Stimulated activated CD4-positive, alpha-beta T cell treated with anti-CD3 and anti-CD28 coated beads, TNF-alpha, amount 100 ng/mL, for 1 hour (primary cell): ENCODE measurements around the gene TSTD2.

Source experiments
- DNase-seq, 3 donors: peaks; one replicate each; pipeline ENCODE4 v3.0.0-alpha.2; 2020; ENCODE audit warnings: low read depth in 3 of 3, low spot score in 1 of 3

The TSTD2 gene

DNA sequence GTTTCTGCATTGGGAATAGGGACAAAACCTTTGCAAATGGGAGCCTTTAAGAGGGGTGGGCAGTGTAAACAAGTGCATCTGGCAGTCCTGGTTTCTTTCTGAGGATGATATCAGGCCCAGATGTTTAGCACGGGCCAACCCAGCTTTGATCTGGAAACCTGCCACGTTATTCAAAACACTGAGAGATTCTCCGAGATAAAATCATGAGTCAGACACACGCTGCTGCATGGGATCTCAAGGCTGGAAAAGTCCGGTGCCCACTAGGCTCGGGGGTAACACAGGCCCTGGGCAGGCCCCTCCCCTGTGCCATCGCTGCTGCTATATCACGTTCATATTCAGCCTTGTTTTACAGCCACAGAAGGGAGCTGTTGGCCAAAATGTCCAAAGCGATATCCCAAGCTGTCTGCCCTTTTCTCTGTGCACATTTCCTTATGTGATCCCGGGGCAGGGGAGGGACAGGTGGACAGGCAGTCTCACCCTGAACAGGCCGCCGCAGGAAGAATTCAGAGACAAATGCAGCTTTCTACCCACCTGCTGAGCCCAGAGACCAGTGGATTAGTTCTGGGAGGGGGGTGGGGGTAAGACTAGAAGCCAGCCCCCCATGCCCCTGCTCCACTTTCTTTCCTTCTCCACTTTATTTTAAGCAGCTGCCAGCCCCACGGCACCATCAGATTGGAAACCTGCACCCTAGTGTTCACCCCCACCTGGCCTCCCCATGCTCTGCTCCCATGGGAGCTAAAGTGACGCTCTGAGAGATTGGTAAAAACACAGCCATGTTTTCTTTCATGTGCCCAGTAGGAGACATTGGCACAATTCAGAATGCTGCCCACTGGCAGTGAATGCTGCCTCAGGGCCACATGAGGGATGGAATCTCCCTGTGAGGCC lies 68.6 kb downstream of the TSTD2 start:
- DNase-seq = no peak

DNA sequence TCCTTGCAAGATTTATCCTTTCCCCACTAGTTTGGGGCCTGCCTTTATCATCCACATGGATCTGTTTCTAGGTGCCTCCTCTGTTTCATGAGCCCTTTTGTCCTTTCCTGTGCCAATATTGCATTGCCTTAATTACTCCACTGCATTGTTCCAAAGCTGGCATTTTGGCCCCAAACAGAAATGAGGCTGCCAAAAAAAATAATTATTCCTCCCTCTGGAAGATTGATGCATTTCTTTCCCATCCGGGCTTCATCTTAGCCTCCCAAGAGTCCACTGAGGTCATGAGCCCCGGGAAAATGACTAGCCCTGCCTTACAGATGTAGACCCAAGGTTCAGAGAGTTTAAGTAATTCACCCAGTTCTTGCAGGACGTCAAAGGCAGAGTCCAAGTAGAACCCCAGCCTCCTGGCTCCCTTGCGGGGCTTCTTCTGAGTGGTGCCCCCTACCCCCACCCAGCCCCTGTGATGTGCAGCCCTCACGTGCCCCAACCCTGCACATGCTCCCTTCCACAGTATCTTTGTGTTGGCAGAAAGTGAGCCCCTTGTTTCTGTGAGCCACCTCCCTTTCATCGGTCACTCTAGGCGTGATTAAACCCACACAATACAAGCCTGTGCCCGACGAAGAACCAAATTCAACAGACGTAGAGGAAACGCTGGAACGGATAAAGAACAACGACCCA lies 69.6 kb downstream of the TSTD2 start:
- no peak for DNase-seq

DNA sequence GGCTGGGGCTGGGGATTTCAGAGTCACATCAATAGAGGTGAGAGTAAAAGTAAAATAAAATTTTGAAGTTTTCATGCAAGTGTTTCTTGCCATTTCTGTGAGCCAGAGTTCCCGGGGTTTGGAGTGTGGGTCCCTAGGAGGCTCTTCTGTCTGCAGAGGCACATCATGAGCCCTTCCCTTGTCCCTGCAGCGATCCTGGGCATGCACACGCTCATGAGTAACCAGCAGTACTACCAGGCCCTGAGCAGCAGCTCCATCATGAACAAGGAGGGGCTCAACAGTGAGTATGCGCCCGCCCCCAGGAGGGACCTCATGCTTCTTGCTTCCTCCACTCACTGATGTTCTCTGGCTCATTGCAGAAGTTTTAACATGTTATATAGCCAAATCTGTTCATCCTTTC lies 70.6 kb downstream of the TSTD2 start:
- DNase-seq = no peak

DNA sequence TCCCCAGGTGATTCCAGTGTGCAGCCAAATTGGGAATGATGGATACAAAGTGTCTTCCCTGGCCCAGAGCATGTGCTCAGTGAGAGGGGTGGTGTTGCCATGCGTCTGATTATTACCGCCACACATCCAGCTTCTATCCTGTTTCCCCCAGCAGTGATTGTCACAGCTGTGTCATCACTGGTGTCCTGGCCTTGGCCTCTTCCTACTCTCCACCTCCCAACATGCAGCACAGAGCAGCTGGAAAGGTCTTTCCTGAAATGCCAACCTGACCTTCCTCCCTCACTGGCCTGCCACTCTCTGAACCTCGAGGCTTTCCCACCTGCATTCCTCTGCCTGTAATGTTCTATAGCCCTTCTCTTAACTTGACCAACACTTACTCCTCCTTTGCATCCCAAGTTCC lies 71.7 kb downstream of the TSTD2 start:
- no peak for DNase-seq

DNA sequence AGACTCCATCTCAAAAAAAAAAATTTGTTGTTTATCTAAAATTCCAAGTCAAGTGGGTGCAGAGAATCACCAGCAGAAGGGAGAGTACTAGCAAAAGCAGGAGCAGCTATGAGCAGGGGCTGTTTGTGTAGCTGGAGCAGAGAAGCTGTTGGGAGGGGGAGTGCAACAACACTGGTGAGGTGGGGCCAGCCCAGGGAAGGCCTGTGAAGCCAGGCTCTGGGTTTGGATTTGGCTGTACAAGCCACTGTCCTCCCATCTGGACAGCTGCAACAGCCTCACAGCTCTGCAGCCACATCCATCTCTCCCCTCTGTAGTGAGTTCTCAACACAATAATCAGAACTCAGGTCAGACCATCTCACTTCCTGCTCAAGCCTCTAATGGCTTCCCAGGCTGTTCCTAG lies 72.3 kb downstream of the TSTD2 start:
- DNase-seq = no peak

DNA sequence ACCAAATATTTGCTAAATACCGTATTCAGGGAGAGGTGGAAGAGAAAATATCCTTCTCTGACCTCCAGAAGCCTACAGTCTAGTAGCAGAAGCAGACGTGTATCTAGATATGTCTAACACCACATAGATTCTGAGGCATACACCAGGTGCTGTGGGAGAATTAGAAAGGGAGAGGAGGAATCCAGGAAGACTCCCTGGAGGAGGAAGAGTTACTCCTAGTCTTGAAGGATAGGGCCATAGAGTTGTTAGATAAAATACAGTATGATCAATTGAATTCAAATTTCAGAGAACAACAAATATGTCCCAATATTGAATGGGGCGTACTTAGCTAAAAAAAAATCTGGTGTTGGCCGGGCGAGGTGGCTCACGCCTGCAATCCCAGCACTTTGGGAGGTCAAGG lies 73.0 kb downstream of the TSTD2 start:
- DNase-seq = no peak

DNA sequence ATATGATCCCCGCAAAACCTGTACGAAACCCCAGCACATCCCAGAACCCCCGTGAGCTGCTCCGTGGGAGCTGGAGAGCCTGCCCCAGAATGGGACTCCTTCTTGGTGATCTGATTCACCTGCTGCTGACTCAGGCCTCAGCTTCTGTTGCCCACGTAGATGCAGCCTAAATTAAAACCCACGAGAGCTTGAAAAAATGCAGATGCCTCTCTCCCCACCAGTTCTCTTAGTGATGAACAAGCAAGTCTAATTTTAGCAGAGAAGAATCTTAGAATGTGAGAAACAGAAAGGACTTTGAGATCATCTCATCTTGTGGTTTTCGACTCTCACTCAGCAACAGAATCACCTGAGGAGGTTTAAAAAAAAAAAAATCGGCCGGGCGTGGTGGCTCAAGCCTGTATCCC lies 74.1 kb downstream of the TSTD2 start:
- DNase-seq = no peak

DNA sequence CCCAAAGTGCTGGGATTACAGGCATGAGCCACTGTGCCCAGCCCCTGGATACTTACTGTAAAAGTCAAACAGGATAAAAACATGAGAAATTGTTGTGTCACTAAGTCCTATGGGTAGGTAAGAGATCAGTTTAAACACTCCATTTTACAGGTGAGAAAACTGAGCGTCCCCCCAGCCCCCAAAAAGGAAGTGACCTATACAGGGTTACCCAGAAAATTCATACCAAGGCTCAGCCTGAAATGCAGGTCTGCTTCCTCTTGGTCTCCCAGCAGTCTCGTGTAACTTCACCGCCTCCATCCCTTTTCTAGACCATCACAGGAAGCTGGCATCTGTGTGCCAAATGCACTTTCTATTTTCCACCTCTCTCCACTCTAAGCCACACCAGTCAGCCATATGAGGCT lies 74.5 kb downstream of the TSTD2 start:
- no peak for DNase-seq

DNA sequence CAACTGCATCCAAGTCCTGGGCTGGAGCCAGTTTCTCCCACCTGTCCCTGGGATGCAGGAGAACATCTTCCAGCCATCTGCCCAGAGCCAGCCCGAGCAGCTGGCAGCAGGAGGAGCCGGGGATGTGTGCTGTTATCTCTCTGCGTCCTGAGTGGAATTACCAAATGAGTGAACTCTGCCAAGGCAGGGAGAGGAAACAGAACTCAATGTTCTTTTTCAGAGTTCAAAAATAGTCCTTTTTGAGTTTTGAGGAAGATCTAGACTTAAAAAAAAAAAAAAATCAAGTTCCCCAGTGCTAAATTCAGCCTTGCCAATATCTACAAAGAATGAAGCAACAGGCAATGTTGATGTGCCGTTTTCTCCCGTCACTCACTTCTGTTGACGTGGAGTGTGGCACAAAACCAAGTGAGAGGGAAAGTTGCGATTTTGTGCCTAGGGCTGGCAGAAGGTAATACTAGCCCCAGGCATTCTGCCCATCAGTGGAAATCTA lies 75.5 kb downstream of the TSTD2 start:
- DNase-seq = no peak

DNA sequence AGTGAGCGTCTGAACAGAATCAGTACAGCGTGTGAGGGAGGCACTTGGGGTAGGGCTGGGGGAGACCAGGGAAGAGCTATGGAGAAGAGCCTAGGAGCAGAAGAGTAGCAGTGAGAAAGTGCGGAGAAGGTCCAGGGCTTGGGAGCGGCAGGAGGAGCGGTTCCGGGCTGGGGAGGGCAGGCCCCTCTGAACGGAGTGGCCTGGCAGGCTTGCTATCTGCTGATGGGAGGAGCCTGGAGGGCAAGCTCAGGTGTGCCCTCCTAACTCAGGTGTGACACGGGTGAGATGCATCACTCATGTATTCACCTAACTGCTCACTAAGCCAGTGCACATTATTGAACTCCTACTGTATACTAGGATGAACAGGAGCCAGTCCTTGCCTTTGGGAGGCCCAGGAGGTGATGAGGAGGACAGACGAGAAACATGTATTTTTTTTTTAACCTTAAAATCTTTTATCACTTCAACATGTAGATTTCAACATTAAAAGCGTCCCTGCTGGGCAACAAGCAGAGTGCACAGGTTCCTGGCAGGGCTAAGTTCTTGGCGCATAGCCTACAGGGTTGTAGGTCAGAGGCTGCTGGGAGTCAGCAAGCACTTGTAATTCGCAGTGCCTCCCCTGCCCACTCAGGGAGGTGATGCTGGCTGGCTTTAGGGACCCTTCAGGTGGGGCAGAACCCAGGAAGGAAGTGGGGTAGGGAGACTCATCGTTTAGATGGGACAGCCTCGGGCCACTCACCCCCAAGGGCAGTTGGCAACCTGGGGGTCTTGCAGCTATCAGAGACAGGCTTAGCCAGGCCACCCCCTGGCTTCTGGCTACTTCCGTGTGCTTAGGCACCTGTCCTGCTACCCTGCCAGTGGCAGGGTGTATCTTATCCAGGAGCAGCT lies 76.2 kb downstream of the TSTD2 start:
- no peak for DNase-seq

DNA sequence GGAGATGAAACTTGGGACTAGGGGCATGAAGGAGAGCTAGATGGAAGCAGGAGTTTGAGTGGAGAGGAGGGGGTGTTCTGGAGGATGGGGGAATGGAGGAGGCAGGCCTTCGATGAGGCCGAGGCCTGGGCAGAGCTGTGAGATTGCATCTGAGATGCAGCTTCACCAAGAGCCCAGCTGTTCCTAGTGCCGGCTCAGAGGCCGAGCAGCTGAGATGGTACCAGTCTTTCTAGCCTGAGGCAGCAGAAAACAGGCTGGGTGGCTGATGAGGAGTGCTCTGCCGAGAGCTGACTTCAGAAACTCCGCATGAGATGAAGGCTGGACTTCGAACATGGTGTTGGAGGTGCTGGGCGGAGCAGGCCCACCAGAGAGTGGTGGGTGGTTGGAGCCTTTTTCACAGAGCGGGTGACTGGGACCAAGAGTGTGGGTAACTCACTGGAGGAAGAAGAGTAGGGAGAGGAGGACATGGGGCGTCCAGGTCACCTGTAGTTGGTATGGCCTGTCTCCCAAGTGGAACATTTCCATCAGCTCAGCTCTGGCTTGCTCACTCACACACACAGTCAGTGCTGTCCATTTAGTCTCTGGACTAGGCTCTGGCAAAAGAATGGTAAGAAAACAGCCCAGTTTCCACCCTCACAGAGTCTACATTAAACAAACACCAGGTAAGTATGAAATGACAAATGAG lies 77.0 kb downstream of the TSTD2 start:
- no peak for DNase-seq

DNA sequence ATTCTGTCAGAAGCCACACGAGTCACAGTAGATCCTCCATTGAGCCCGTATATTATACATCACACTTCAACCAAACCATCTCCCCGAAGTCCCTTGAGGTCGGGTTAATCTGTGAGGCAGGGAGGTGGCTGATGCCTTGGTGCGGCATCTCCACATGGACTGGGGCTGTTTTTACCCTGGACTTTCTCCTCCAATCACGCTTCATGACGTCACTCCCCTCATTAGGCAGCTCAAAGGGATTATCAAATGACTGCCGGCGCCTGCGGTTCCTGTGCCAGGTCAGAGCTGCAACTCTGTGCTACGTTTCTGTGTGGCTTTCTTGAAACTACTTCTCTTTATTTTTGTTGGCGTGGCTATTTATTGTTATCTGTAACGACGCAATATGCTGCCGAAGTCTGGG lies 78.0 kb downstream of the TSTD2 start:
- DNase-seq = no peak

DNA sequence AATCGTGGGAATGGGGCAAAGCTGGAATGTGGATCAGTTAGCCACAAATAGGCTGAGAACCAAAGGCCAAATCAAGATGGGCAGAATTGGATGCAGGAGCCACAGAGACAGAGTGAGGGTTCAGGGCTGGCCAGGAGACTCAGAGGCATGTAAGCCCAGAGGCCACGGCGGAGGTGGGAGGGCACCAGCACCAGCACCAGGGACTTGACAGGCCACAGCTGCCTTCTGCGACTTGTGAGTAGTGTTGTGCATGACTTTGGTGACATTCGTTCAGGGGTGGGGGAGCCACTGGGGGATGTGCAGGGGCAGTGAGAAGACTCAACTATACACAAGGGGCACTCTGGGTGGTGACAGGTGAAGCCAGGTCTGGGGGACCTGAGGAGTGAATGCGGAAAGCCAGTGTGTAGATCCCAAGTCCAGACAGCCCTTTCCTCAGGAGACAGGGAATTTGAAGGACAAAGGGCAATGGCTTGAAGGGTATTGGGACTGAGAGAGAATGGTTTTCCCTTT lies 78.5 kb downstream of the TSTD2 start:
- DNase-seq = no peak

DNA sequence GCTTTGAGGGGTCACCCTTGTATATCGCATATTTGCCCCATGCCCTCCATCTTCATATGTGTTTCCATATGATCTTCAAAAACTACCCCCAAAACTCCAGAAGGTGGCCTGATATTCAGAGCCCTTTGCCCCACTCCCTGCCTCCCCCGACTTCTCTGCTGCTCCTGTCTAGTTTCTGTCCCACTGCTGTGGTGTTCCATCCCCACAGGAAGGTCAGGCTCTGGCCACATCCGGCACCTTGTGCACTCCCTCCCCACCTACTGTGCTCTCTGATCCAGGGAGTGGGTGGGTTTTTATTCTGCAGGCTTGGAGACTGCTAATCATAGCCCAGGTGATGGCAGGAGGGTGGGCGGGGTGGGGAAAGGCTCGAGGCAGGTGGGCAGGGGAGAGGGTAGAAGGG lies 79.3 kb downstream of the TSTD2 start:
- DNase-seq = no peak

DNA sequence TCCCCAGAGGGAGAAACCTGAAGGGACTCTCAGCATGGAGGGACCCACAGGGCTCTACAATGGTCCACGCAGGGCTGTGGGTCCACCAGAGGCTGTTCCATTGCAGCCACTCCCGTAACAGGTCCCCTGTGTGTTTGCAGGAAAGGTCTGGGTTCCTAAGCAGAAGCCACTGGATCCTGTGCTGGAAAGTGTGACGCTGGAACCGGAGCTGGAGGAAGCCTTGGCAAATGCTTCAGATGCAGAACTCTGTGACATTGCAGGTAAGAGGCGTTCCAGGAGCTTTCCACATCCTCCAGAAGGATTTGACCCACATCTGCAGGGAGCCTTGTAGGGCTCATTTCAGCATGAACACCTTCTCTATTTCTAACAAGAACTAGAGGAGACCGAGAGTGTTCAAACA lies 80.0 kb downstream of the TSTD2 start:
- DNase-seq = no peak

DNA sequence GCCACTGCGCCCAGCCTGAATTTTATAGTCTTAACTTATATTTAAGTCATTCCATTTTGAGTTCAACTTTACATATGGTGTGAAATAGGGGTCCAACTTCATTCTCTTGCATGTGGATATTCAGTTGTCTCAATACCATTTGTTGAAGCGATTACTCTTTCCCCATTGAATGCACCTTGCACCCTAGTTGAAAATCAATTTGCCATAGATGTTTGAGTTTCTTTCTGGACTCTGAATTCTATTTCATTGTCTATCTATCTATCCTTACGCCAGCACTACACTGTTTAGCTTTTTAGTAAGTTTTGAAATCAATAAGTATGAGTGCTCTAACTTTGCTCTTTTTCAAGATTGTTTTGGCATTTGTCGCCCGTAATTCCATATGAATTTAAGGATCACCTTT lies 81.9 kb downstream of the TSTD2 start:
- no peak for DNase-seq

DNA sequence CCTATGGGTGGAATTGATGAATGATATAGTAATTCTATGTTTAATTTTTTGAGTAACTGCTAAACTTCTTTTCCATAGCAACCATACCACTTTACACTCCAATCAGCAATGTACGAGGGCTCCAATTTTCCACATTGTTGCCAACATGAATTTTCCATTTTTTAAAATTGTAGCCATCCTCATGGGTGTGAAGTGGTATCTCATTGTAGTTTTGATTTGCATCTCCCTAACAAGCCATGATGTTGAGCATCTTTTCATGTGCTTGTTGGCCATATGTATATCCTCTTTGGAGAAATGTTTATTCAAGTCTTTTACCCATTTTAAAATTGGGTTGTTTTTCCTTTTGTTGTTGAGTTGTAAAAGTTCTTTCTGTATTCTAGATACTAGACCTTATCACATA lies 82.8 kb downstream of the TSTD2 start:
- DNase-seq = no peak
